Fibroblast of pulmonary artery (primary cell): ENCODE results near the gene NPC1L1.

Source experiments
- DNase-seq: peaks from one replicate; pipeline ENCODE4 v3.0.0-alpha.2; 2010; ENCODE audit warnings: low read depth
- H3K4me3 ChIP-seq: replicated peaks from 2 replicates; pipeline ENCODE4 v1.5.1; 2011; ENCODE audit warnings: low read depth, mild to moderate bottlenecking, control low read depth, low read length, moderate library complexity
- CTCF ChIP-seq: IDR thresholded peaks from 2 replicates; pipeline ENCODE4 v1.5.1; 2011; ENCODE audit warnings: mild to moderate bottlenecking, control low read depth, low read length, inconsistent platforms; ENCODE audit errors: missing control alignments

The NPC1L1 gene

DNA sequence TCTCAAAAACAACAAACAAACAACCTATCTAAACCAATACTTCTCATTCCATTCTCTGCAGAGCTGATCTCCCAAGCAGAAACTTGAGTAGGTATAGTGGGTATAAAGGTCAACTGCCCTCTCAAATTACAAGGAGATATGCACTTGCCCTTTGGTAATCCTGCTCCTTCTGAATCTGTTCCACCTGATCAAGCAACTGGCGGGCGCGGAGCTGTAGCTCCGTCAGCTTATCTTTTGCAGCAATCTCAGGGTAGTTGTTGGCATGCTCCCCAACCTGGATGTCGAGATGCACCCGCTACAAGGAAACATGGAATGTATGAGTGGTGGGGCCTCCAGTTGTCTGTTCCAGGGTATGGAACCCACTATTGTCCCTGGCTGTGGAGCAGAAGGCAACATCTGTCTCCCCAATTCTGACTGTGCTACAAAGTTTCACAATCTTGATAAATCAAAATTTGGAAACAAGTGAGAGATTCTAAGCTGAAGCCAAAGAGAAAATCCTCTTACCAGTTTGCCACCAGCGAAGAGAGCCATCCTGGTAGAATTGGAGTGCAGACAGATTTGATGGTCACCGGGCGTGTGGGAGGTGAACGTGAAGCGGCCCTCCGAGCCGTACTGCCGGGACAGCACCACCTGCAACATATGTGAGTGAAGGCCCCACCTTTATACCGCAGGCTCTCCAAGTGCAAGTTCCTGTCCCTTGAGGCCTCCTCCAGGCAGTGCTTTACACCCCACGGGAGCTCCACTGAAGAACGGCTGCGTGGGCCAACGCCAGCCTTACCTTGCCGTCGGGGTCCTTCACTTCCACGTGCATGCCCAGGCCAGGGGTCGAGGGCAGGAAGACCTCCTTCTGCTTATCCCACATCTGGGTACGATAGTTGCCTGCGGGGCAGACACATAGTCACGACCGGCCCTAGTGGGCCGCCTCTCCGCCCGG is 40.1 kb upstream of the NPC1L1 start:
- DNase-seq, result no peak
- peak overlapping the region; percentile 85 for H3K4me3 ChIP-seq
- no peak for TF ChIP-seq CTCF

DNA sequence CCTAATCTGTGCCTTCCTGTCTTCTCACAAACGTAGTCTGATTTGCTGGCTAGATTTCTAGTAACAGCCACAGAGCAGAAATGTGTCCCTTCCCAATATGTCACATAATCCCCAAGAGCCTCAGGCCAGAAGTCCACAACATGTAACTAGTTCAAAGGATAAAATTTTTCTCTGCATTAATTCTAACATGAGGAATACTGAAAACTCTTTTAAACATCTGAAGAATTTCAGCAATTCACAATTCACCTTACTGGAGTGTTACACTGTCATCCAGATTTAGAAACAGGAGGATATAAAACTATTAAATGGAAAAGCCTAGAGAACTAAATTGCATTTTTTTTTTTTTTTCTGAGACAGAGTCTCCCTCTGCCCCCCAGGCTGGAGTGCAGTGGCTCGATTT is 35.1 kb upstream of the NPC1L1 start:
- no peak for TF ChIP-seq CTCF
- DNase-seq, result no peak
- no peak overlapping the region for H3K4me3 ChIP-seq

DNA sequence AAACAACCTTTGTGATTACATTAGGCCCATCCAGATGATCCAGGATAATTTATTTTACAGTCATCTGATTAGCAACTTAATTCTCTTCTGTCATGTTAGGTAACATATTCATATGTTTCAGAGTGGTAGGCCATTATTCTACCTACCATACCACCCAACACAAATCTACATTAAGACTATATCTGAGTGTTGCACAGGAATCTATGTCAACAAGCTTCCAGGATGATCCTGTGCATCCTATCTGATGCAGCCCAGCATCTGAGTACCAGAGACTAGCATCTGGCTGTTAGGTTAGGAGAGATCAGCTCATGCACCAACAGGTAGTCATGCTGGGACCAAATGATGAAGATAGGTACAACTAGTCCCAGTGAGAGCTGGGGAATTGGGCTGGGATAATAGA is 33.9 kb upstream of the NPC1L1 start:
- DNase-seq, result no peak
- TF ChIP-seq CTCF, result no peak
- peak overlapping the region; percentile 97 for H3K4me3 ChIP-seq

DNA sequence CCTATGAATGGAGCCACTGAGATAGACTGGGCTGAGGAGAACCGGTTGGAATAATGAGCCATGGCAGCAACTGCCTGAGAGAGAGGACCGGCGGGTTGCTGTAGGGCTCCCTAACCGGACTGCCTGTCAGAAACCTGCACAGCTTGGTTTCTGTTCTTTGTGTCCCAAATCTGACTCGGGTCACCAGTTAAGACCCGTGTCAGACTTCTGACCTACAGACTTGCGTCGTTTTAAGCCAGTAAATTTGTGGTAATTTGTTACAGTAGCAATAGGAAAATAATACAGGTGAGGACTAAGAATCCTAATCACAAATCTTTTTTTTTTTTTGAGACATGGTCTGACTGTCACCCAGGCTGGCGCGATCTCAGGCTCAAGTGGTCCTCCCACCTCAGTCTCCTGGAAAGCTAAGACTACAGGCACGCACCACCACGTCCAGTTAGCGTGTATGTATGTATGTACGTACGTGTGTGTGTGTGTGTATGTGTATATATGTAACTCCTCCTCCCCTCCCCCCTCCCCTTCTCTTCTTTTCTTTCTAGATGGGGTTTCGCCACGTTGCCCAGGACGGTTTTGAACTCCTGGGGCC is 33.2 kb upstream of the NPC1L1 start:
- no peak for TF ChIP-seq CTCF

GRCh38 chr7:44573464-44574286 is 32.5 kb upstream of the NPC1L1 start, which contains the start of gene DDX56:
DDX56 (minus strand) TSS chr7:44573908; CDS start chr7:44573895, 13 bp downstream.
- no peak for TF ChIP-seq CTCF
- H3K4me3 ChIP-seq, result peak within 1 kb of the TSS; percentile 97
- DNase-seq, result peak; percentile 95

More for the DNA sequence above, 33.2 kb upstream of the NPC1L1 start:
- H3K4me3 ChIP-seq, result peak overlapping the region; percentile 97
- no peak for DNase-seq

GRCh38 chr7:44572771-44573170 is 31.6 kb upstream of the NPC1L1 start:
- no peak for DNase-seq
- H3K4me3 ChIP-seq, result peak overlapping the region; percentile 97

More at GRCh38 chr7:44572771-44573170, 31.6 kb upstream of the NPC1L1 start:
- TF ChIP-seq CTCF, result no peak
